ENCODE measurements around the gene ZNF497.
"Not testable (repeated sequence)": the region's sequence is repeated elsewhere in the genome, so short reads cannot be mapped to it uniquely, and the experiment has no call there.

ZNF497 gene

DNA sequence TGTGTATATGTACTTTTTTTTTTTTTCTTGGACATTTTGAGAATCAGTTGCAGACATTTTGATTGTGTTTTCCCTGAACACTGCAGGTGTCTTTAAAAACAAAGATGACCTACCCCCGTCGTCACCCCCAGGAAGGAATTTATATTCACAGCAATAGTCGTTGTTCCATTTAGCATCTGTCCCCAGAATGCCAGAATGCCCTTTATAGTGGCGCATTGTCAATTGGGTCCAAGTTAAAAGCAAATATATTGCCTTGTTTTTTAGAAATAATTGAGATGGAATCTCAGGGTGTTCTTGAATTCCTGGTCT is 31.1 kb upstream of the ZNF497 start:
- no peak for DNase-seq

GRCh38 chr19:58392945-58393724 is 30.6 kb upstream of the ZNF497 start:
- DNase-seq = no peak

DNA sequence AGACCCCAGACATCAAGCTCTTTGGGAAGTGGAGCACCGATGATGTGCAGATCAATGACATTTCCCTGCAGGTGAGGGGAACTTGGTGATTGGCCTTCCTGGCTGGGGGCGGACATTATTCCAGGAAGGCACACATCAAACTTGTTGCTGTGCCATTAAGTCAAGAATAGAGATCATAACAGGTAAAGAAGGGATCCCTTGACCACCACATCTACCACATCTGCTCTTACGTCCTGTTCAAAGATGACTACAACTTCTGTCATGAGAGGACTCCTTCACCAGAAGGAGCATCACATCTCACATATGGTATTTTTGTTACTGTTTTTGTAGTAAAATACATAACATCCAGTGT is 25.6 kb upstream of the ZNF497 start:
- DNase-seq = no peak

- no peak for DNase-seq
These were observed 25.0 kb upstream of the ZNF497 start for GRCh38 chr19:58387338-58388174.

- peak; percentile 89 for DNase-seq
These were observed 24.2 kb upstream of the ZNF497 start, which contains the start of gene RPS5 for GRCh38 chr19:58386576-58387337. RPS5 (plus strand) TSS chr19:58387269; CDS start chr19:58388138, 869 bp downstream.

DNA sequence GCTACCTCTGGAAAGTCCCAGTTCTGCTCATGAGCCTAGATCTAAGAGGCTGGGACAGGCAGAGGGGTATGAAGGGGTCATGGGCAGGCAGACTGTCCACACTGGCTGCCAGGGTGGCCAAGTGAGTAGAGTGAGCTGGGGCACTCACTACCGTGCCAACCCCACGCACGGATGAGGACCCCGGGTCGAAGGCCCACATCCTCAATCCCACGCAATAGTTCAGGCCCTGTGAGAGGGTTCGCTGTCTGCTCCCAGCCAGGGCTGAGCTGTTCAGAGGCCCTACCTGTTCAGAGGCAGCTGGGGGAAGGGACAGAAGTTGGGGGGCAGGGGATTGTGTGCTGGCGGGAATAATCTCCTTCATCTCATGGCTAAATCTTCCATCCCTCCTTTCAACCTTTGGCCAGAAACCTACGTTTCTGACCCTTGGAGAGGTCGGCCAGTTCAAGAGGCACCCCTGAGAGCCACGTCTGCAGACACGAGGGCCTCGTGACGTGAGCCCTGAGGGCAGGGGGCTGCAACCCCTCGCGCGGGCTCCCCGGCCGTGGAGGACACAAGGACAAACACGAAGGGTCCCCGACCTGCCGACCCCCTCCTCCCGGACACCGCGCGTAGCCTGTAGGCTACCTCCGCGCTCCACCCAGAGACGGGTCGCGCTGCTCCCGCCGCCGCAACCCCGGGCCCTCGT is 23.5 kb upstream of the ZNF497 start:
- DNase-seq = no peak

- DNase-seq = no peak
These were observed 22.9 kb upstream of the ZNF497 start for GRCh38 chr19:58385313-58385890.

- DNase-seq = no peak
These were observed 20.5 kb upstream of the ZNF497 start for GRCh38 chr19:58382997-58383603.

DNA sequence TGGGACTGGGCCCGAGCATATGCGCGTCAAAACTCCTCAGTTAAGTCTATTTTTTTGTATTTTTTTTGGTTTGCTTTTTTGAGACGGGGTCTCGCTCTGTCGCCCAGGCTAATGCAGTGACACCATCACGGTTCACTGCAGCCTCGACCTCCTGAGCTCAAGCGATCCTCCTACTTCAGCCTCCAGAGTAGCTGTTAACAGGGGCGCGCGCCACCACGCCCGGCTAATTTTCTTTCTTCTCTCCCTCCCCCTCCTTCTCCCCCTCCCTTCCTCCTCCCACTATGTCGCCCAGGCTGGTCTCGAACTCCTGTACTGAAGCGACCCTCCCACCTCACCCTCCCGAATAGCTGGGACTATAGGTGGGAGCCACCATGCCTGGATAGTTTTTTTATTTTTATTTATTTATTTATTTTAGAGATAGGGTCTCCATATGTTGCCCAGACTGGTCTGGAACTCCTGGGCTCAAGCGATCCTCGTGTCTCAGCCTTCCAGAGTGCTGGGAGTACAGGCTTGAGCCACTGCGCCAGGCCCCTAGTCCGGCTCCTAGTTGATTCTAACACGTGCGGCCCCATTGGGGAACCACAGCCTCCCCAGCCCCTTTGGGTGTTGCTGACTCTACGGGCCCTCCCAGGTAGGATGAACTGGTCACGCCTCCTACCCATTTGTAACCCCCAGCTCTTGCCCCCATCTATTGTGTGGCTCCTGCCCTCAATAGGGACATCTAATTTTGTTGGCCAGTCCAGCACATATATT is 19.1 kb upstream of the ZNF497 start:
- DNase-seq = no peak

GRCh38 chr19:58380662-58381459 is 18.3 kb upstream of the ZNF497 start, which contains the start of gene ZNF837:
ZNF837 (minus strand) TSS chr19:58381030; CDS start chr19:58369332, 11,698 bp downstream.
- DNase-seq = peak; percentile 95

DNA sequence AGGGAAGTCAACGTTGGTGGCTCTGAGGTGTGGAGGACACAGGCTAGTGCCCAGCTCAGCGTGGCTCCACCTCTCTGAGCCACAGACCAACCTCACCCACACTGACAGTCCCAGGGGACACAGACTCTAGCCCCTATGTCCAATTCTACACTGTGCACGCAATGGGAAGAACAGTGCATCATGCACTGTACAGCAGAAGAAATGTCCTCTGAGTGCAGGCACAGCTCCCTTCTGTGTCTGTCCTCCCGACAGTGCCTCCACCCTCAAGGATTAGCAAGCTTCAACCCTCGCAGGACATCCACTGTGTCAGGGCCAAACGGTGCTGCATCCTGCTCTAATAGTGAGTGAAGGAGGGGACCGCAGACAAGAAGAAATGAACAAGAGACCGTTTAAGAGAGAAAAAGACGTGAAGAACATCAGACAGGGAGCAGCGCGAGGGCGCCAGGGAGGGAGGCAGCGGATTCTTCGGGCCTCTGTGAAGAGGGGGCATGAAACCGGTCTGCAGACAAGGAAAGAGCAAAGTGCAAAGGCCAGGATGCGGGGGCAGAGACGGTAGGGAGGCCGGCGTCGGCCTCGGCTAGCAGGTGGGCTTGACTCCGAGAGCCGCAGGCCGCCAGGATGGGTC is 17.6 kb upstream of the ZNF497 start:
- no peak for DNase-seq

DNA sequence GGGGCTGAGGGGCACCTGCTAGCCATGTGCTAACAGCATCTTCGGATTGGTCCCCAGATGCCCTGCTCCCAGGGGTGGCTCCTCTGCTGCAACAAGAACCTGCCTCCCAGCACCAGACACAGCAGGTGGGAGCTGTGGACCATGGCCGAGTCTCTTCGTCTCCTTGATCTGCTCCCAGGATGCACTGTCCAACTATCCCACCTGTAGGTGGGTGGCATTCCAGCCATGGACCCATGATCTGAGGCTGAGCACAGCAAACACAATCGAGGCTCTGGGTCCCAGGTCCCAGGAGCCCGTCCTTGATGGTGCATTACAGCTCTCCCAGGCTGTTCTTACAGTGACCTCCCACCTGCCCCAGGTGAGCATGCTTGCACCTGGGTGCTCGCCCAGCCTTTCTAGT is 16.7 kb upstream of the ZNF497 start:
- no peak for DNase-seq

- DNase-seq = not testable (repeated sequence)
These were observed 14.2 kb upstream of the ZNF497 start for GRCh38 chr19:58376724-58377123.

GRCh38 chr19:58374200-58374599 is 11.6 kb upstream of the ZNF497 start:
- DNase-seq = no peak

DNA sequence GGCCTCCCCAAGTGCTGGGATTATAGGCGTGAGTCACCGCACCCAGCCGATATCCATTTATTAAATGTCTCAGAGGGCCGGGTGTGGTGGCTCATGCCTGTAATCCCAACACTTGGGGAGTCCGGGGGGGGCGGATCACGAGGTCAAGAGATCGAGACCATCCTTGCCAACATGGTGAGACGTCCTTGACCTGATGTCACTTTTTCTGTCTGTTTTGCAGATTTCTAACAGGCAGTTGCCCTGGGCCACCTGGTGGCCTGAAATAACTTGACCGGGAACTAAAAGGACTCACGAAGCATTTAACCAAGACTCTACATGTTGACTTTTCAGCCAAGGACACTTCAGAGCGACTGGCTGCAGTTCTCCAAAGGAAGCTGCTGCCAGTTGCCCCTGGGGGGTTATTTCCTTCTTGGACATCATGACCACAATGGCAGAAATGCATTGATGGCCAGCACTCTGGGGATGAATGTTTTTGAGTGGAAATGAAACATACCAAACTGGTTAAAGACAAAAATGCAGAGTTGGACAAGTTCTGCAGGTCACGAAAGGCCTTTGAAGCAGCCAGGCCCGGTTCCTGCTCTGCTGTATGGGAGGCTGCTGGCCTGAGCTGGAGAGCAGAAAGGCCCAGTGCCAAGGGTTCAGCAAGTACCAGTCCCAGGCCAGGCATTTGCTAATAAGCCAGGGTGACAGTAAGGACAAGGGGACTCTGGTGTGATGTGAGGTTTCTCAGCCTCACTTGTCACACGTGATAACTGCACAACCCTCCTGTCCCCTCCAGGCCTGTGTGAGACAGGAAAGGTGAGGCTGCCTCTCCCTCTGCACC is 10.0 kb upstream of the ZNF497 start:
- DNase-seq = no peak

- DNase-seq = no peak
These were observed 6.2 kb upstream of the ZNF497 start for GRCh38 chr19:58368561-58369360.

DNA sequence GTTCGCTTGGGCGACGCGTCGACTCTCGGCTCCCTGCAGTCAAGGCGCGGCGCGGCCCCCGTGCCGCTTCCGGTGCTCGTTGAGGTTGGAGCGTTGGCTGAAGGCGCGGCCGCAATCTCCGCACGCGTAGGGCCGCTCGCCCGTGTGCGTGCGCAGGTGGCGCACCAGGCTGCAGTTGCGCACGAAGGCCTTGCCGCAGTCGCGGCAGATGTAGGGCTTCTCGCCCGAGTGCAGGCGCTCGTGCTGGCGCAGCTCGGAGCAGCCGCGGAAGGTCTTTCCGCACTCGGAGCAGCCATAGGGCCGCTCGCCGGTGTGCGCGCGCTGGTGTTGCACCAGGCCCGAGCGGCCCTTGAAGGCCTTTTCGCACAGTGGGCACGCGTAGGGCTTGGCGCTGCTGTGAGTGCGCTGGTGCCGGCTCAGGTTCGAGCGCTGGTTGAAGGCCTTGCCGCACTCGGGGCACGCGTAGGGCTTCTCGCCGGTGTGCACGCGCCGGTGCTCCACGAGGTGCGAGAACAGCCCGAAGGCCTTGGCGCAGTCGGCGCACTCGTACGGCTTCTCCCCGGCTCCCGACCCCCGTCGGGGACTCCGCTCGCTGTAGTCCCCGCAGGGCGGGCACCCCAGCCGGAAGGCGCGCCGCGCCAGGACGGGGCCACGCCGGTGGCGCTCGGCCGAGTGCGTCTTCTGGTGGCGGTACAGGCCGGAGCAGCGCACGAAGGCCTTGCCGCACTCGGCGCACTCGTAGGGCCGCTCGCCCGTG is 5.3 kb upstream of the ZNF497 start:
- DNase-seq = no peak

Measured in T-helper 9 cell (primary cell).